Stimulated activated effector memory CD8-positive, alpha-beta T cell treated with anti-CD3 and anti-CD28 coated beads, Interleukin-12 subunit alpha, Interleukin-12 subunit beta, amount 100 ng/mL, for 72 hours (primary cell): ENCODE measurements around the gene URI1.

Source experiments
- ATAC-seq: fragments of 150-1000 bp; cut with Tn5 transposase; 2 replicates; pipeline ENCODE4 v1.10.0; 2021
- DNase-seq, 2 donors: peaks; one replicate each; pipeline ENCODE4 v3.0.0; 2021 to 2022; ENCODE audit warnings: low spot score in 2 of 2
- H3K27ac Mint-ChIP-seq: one replicate; pipeline ENCODE4 v1.8.0; 2022; ENCODE audit warnings: mild to moderate bottlenecking, mixed read lengths
- H3K36me3 Mint-ChIP-seq: one replicate; pipeline ENCODE4 v1.8.0; 2022; ENCODE audit warnings: mild to moderate bottlenecking, mixed read lengths
- H3K4me1 Mint-ChIP-seq: one replicate; pipeline ENCODE4 v1.8.0; 2022; ENCODE audit warnings: mixed read lengths
- H3K4me3 Mint-ChIP-seq: one replicate; pipeline ENCODE4 v1.8.0; 2022; ENCODE audit warnings: mild to moderate bottlenecking, mixed read lengths
- H3K9me3 Mint-ChIP-seq: one replicate; pipeline ENCODE4 v1.8.0; 2022; ENCODE audit warnings: mixed read lengths

URI1 gene

DNA sequence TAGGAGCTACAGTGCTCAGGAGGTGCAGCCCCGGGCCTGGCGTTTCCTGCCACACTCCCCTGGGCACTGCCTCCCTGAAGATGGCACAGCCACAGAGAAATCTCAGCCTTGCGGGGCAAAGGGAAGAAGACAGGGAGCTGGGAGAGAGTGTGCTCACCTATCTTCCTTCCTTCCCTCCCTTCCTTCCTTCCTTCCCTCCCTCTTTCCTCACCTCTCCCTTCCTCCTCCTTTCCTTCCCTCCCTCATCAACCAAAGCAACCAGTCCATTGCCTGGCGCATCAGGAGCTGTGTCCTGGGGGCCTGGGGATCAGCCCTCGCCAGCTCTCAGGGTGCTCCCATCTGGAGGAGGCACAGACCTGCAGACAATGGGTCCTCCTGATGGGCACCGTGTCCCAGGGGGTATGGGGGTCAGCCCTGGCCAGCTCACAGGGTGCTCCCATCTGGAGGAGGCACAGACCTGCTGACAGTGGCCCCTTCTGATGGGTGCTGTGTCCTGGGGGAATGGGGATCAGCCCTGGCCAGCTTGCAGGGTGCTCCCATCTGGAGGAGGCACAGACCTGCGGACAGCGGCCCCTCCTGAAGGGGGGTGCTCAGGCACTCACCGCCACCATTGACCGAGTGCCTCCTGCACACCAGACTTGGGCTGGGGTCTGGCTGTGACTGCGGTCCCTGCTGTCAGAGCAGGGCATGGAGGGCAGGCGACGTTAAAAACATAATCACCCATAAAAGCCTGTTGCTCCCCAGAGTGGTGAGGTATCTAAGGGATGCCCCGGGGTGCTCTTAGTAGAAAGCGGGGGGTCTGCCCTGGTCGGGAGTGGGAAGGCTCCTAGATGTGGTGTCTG is 120.2 kb downstream of the URI1 start:
- H3K9me3 Mint-ChIP-seq, result no peaks in the 10 kb centered on the region
- no peak overlapping the region for H3K27ac Mint-ChIP-seq
- no peak for ATAC-seq
- H3K4me1 Mint-ChIP-seq, result no peaks in the 10 kb centered on the region
- no peaks in the 10 kb centered on the region for H3K36me3 Mint-ChIP-seq
- DNase-seq, result no peak
- no peak overlapping the region for H3K4me3 Mint-ChIP-seq

DNA sequence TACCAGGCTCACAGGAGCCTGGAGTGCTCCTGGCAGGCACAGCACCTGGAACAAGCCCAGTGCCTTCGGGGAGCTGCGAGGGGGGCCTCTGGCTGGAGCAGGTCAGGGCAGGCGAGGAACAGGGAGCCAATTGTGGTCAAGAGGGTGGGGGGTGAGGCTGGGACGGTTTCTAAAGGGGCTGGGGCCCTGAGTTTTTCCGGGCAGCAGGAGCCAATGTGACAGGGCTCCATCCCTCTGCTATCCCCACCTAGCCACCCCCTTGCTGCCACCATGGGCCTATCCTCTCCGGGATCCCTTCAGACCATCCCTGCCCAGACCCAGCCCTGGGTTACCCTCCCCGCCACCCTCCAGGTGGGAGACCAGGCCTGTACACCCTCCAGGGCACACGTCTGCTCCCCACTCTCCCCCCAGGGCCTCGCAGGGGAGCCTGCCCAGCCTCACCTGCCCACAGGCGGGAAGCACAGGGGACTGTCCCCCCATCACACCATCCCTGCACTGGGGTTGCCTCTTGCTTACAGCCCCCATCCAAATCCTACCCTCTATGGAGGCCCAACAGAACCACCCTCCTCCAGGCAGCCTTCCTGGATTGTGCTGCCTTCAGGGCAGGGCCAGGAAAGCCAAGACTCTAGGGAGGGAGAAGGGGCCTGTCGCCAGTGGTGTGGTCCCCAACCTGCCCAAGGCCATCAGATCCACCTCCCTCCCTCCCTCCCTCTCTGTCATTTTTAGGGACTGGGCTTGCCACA is 121.0 kb downstream of the URI1 start:
- DNase-seq (no peak), ATAC-seq (no peak)
- Mint-ChIP-seq H3K36me3 (no peaks in the 10 kb centered on the region), H3K27ac (no peak overlapping the region), H3K9me3 (no peaks in the 10 kb centered on the region), H3K4me3 (no peak overlapping the region), H3K4me1 (no peaks in the 10 kb centered on the region)

GRCh38 chr19:30063650-30064347 is 121.8 kb downstream of the URI1 start:
- Mint-ChIP-seq H3K4me3 (no peak overlapping the region), H3K27ac (no peak overlapping the region), H3K9me3 (no peaks in the 10 kb centered on the region), H3K36me3 (no peaks in the 10 kb centered on the region), H3K4me1 (no peaks in the 10 kb centered on the region)
- DNase-seq (no peak), ATAC-seq (no peak)

DNA sequence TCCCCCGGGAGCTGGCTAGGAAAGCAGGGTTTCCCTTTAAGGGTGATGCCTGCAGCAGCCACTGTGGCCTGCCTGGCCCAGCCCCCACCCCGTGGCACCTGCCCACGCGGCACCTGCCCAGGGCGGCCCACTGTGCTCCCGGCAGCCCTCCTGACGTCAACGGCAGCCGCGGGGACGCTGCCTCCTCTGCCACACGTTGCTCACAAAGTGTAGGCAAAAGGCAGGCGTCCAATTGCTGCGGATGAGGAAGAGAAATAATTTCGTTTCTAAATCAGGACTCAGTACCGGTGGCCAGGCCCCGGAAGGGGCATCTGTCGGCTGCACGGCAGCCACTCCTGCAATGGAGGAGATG is 122.3 kb downstream of the URI1 start:
- ATAC-seq, result no peak

DNA sequence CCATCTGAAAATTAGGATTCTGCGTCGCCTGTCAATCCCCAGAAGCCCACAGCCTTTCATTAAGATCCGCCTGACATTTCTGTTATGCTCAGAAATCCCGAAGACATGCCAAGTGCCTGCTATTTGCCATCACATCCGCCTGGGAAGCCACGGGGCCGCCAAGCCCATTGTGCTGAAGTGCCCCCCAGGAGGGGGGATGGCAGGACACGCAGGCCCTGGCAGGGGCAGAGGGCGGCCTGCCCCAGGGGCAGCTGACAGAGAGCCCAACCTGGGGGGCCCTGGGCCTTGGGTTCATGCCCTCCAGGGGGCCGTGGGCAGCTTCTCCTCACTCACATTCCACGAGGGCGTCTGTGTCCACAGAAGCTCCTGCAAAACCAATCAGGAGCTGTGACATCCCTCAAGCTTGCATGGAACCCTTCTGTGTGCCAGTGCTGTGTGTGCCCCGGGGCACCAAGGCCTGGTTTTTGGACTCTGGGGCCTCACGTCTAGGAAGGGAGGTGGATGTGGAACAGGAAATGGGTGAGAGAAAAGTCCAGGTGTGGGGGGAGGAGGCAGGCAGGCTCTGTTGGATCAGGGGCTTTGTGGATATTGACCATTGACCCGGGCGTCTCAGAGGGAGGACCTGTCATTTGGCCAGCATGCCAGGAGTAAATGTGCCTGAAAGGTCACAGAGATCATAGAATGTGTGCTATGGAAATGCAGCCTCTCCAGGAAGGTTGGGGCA is 122.9 kb downstream of the URI1 start:
- Mint-ChIP-seq H3K4me1 (no peaks in the 10 kb centered on the region), H3K27ac (no peak overlapping the region), H3K4me3 (no peak overlapping the region), H3K36me3 (no peaks in the 10 kb centered on the region), H3K9me3 (no peaks in the 10 kb centered on the region)
- DNase-seq (no peak), ATAC-seq (no peak)

More for the DNA sequence above, 122.3 kb downstream of the URI1 start:
- Mint-ChIP-seq H3K4me1 (no peaks in the 10 kb centered on the region), H3K4me3 (no peak overlapping the region), H3K9me3 (no peaks in the 10 kb centered on the region), H3K27ac (no peak overlapping the region), H3K36me3 (no peaks in the 10 kb centered on the region)
- DNase-seq, result no peak

DNA sequence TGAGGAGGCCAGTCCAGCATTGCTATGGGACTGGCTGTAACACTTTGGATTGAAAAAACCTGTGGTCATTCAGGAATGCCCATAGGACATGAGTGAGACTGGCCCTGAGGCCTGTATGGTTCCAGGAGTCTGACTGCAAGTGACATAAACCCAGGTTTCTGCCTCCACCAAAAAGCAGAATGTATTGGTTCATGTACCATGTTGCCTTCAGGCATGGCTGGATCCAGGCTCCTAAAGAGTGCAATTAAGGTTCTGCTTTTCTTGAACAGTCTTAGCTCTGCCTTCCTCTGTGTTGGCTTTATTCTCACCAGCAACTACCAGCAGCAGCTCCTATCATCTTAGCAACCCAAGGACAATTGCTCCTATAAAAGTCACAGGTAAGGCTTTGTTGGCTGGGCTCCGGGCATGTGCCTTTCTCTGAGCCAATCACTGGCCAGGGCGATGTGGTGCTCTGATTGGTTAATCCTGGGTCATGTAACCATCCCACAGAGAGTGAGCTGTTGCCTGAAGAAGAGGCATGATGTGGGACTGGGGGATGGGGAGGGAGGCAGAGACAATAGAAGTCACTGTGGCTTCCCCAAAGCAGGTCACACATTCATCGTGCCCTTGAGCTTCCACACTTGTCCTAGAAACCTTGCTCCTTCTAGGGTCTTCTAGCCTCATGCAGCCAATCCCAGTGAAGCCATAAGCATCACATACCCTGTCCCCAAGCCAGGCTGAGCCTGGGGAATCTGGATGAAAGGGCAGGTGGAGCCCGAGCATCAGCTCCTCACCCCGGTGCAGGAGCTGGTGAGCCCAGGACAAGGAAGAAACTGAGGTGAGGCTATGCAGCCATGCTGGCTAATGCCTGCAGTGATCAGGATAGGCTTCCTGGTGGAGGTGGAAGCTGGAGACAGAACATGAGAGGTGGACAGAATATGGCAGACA is 123.9 kb downstream of the URI1 start:
- Mint-ChIP-seq H3K4me1 (no peaks in the 10 kb centered on the region), H3K9me3 (no peaks in the 10 kb centered on the region), H3K4me3 (no peak overlapping the region), H3K36me3 (no peaks in the 10 kb centered on the region), H3K27ac (no peak overlapping the region)
- DNase-seq (no peak), ATAC-seq (no peak)
